CD4-positive, alpha-beta memory T cell (primary cell): ENCODE results near the gene OTOA. TPM values are rescaled to one million over a fixed set of nuclear protein-coding genes. Genes with fewer than 3 reads are reported as not detected.

ENCODE experiments used
- CTCF ChIA-PET: fragments of 350-600 bp; sonication (Branson Sonifier 250); formaldehyde crosslinking; loops from one replicate; lab custom pipeline; 2021; ENCODE audit warnings: inconsistent platforms; ENCODE audit not compliant: partially characterized antibody; lab: Charles Lee
- POLR2A ChIA-PET: fragments of 350-600 bp; sonication (Branson Sonifier 250); formaldehyde crosslinking; loops from one replicate; lab custom pipeline; 2021; ENCODE audit not compliant: partially characterized antibody; lab: Charles Lee
- DNase-seq, 5 donors: peaks; one replicate each; pipeline versions ENCODE4 v3.0.0 to v3.0.0-alpha.2; 2020 to 2022; ENCODE audit warnings: mixed read lengths in 1 of 5
- H3K27ac ChIP-seq: one replicate; pipeline ENCODE4 v1.7.0; 2013; ENCODE audit warnings: low read depth, low read length
- H3K27me3 ChIP-seq: 2 replicates; pipeline ENCODE4 v1.7.0; 2013; ENCODE audit warnings: mild to moderate bottlenecking, low read length, moderate library complexity; ENCODE audit not compliant: insufficient read depth
- H3K36me3 ChIP-seq: 2 replicates; pipeline ENCODE4 v1.7.0; 2013; ENCODE audit warnings: mild to moderate bottlenecking, low read length, moderate library complexity; ENCODE audit not compliant: insufficient read depth
- H3K4me1 ChIP-seq: 2 replicates; pipeline ENCODE4 v1.7.0; 2013; ENCODE audit warnings: mild to moderate bottlenecking, low read length, moderate library complexity; ENCODE audit not compliant: insufficient read depth
- H3K4me3 ChIP-seq, 2 donors: one replicate each; pipeline ENCODE4 v1.7.0; 2013; ENCODE audit warnings: low read length in 2 of 2, mild to moderate bottlenecking in 1 of 2
- H3K9me3 ChIP-seq, 2 donors: one replicate each; pipeline ENCODE4 v1.7.0; 2013; ENCODE audit warnings: low read length in 2 of 2, control low read depth in 1 of 2; ENCODE audit not compliant: control insufficient read depth in 1 of 2
- H3K27ac Mint-ChIP-seq, 7 donors: one replicate each; pipeline ENCODE4 v1.8.0; 2020 to 2021; ENCODE audit warnings: mixed read lengths in 7 of 7, mild to moderate bottlenecking in 6 of 7, inconsistent platforms in 3 of 7, moderate library complexity in 3 of 7
- H3K27me3 Mint-ChIP-seq, 2 donors: one replicate each; pipeline ENCODE4 v1.8.0; 2020 to 2021; ENCODE audit warnings: mixed read lengths in 2 of 2
- H3K36me3 Mint-ChIP-seq, 2 donors: one replicate each; pipeline ENCODE4 v1.8.0; 2020 to 2021; ENCODE audit warnings: mixed read lengths in 2 of 2, inconsistent platforms in 1 of 2, mild to moderate bottlenecking in 1 of 2
- H3K4me1 Mint-ChIP-seq, 4 donors: one replicate each; pipeline ENCODE4 v1.8.0; 2020 to 2021; ENCODE audit warnings: mixed read lengths in 4 of 4, mild to moderate bottlenecking in 1 of 4
- H3K4me3 Mint-ChIP-seq, 8 donors: one replicate each; pipeline ENCODE4 v1.8.0; 2020 to 2021; ENCODE audit warnings: mixed read lengths in 8 of 8, mild to moderate bottlenecking in 7 of 8, moderate library complexity in 6 of 8, inconsistent platforms in 3 of 8
- H3K9me3 Mint-ChIP-seq, 8 donors: one replicate each; pipeline ENCODE4 v1.8.0; 2020 to 2021; ENCODE audit warnings: mixed read lengths in 8 of 8, mild to moderate bottlenecking in 5 of 8, inconsistent platforms in 3 of 8, moderate library complexity in 1 of 8
- intact Hi-C: fragments of 100-400 bp; cut with micrococcal nuclease; formaldehyde crosslinking; loops from one replicate; pipeline ENCODE4 v1.15.1; 2023
- polyA plus RNA-seq, 2 donors: library from polyadenylated mRNA; unstranded; fragments of 300-500 nt; fragmentation: Illumina TruSeq; gene quantifications; one replicate each; pipeline ENCODE4 v1.2.3, GENCODE V29; 2021
- total RNA-seq, 2 experiments: library from RNA; stranded (reverse); gene quantifications; one replicate each; pipeline ENCODE4 v1.2.3, GENCODE V29; 2021

Gene OTOA
- total and polyA plus RNA-seq, 4 experiments from 2014 or later: 0.11 to 0.17 TPM; not detected in 2

DNA sequence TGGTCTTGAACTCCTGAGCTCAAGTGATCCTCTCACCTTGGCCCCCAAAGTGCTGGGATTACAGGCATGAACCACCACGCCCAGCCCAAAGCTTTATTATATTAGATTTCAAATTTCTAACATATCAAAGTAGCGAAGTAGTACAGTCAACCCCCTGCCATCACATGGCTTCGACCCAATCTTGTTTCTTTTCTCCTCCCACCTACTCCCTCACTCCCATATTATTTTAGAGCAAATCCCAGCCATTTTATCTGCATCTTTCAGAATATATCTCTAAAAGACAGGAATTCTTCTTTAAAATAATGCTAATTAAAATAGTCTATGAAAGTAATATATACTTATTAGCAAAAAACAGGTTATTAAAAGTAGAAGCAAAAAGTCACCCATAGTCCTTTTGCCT lies 12.3 kb upstream of the OTOA start:
- POLR2A ChIA-PET: interaction anchor here (1.1 kb wide), 2 partner anchors 10 to 25 kb away, joined by 4 read pairs; no protein-coding TSS in a partner anchor
- no peaks in the 10 kb centered on the region for H3K9me3 Mint-ChIP-seq
- CTCF ChIA-PET: interaction anchor here (0.9 to 4.1 kb wide), 4 partner anchors 10 to 57 kb away, joined by 3 to 21 read pairs (median 5); no protein-coding TSS in a partner anchor
- no peak overlapping the region for H3K4me3 Mint-ChIP-seq
- Histone ChIP-seq H3K4me3 (no peak overlapping the region), H3K27me3 (no peaks in the 10 kb centered on the region), H3K36me3 (peaks cover 16% of the 10 kb centered on the region), H3K9me3 (no peaks in the 10 kb centered on the region), H3K27ac (no peak overlapping the region), H3K4me1 (peaks cover 34% of the 10 kb centered on the region)
- DNase-seq: no peak
- peaks cover 24 to 50% (median 38%) of the 10 kb centered on the region in 4 donors for H3K4me1 Mint-ChIP-seq
- intact Hi-C loops: loop anchor here (10.0 kb wide), 1 partner anchor 153 kb away; no protein-coding TSS in a partner anchor
- peaks cover 3 to 21% of the 10 kb centered on the region in 2 donors for H3K36me3 Mint-ChIP-seq
- peak overlapping the region in 3 of 7 donors; percentile 32 to 91 (median 69) for H3K27ac Mint-ChIP-seq
- H3K27me3 Mint-ChIP-seq: no peaks in the 10 kb centered on the region

DNA sequence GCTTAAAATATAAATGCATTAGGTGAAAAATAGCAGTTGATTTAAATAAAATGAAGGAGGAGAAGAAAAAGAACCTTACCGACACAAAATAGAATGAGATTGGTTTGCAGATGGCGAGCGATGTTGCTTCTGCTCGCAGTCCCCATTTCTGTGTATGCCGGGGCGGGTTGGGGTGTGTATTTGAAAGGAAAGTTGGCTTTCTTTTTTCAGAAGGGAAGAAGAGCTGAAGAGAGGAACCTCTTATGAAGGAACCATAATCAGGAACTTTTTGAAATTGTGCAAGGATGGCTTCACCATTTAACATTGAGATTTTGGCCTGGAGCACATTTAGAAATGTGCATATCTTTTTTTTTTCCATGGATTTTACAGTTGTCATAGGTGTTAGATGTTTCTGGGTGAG lies 11.3 kb upstream of the OTOA start, which contains the start of gene IGSF6:
Gene IGSF6 (minus strand): TSS at position 156 of the 400 bp plus-strand sequence. CDS start 10 bp downstream, at position 146.
- intact Hi-C loops: loop anchor here (10.0 kb wide), 1 partner anchor 152 kb away; no protein-coding TSS in a partner anchor
- CTCF ChIA-PET: interaction anchor here (0.8 to 1.2 kb wide), 2 partner anchors 56 to 68 kb away, joined by 3 to 5 read pairs; no protein-coding TSS in a partner anchor

DNA sequence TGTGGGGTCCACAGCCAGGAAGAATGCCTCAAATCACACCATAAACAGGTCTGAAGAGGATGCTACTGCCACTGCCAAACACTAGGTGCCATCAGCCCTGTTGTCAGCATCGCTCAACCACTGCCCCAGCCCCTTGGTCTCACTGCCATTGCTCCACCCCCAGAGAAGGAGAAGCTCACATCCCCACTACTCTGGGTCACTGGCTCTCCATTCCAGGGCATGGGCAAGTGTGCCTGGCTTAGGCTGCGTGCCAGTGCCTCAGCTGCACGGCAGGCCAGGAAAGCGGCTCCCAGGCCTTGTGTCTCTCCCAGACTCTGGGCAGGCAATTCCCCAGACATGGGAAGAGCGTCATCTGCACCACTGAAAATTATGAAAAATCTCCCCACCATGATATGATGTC lies 10.2 kb upstream of the OTOA start:
- H3K9me3 ChIP-seq: no peaks in the 10 kb centered on the region
- CTCF ChIA-PET: interaction anchor here (0.7 kb wide), 1 partner anchor 55 kb away, joined by 3 read pairs; no protein-coding TSS in a partner anchor
- no peak overlapping the region for H3K27ac Mint-ChIP-seq
- no peaks in the 10 kb centered on the region for H3K27me3 Mint-ChIP-seq
- no peak overlapping the region for H3K4me3 Mint-ChIP-seq
- no peak overlapping the region for H3K27ac ChIP-seq
- peaks cover 8 to 27% of the 10 kb centered on the region in 2 donors for H3K36me3 Mint-ChIP-seq
- no peaks in the 10 kb centered on the region for H3K27me3 ChIP-seq
- peaks cover 16% of the 10 kb centered on the region for H3K36me3 ChIP-seq
- H3K4me1 Mint-ChIP-seq: peaks cover 23 to 48% (median 37%) of the 10 kb centered on the region in 4 donors
- H3K9me3 Mint-ChIP-seq: no peaks in the 10 kb centered on the region
- intact Hi-C loops: loop anchor here (10.0 kb wide), 1 partner anchor 151 kb away; no protein-coding TSS in a partner anchor
- peaks cover 29% of the 10 kb centered on the region for H3K4me1 ChIP-seq
- POLR2A ChIA-PET: interaction anchor here (0.6 to 0.7 kb wide), 2 partner anchors 61 to 152 kb away, joined by 3 read pairs; no protein-coding TSS in a partner anchor
- DNase-seq: no peak
- H3K4me3 ChIP-seq: no peak overlapping the region

More for the DNA sequence above, 11.3 kb upstream of the OTOA start, which contains the start of gene IGSF6:
- Histone ChIP-seq H3K9me3 (no peaks in the 10 kb centered on the region), H3K27ac (no peak within 1 kb of the TSS), H3K4me3 (no peak within 1 kb of the TSS), H3K27me3 (no peaks in the 10 kb centered on the region), H3K4me1 (peaks cover 34% of the 10 kb centered on the region), H3K36me3 (peaks cover 16% of the 10 kb centered on the region)
- H3K9me3 Mint-ChIP-seq: no peaks in the 10 kb centered on the region
- DNase-seq: no peak
- POLR2A ChIA-PET: no interaction called here
- H3K4me1 Mint-ChIP-seq: peaks cover 27 to 50% (median 40%) of the 10 kb centered on the region in 4 donors
- H3K4me3 Mint-ChIP-seq: no peak within 1 kb of the TSS
- H3K27ac Mint-ChIP-seq: peak within 1 kb of the TSS in 4 of 7 donors; percentile 32 to 91 (median 64)
- H3K36me3 Mint-ChIP-seq: peaks cover 8 to 27% of the 10 kb centered on the region in 2 donors
- no peaks in the 10 kb centered on the region for H3K27me3 Mint-ChIP-seq

DNA sequence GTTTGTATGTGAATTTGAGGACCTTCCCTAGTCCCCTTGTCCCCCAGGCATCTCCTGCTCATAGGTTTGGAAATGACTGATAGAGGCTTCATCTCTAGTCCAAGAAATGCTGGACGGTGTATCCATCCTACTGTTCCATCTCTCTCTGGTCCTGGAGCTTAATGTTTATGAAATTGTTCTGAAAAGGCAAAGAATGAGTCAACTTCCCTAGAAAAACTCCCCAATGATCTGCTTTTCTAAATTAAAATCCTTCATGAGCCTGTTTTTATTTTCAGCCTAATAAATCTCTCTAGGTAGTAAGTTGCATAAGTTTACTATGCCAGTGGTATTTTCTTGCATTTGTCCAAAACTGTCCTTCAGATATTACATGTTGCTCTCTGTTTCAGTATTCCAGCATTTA lies 9.3 kb upstream of the OTOA start:
- peak overlapping the region in 4 of 7 donors; percentile 42 to 81 (median 64) for H3K27ac Mint-ChIP-seq
- no peak for DNase-seq
- no peaks in the 10 kb centered on the region for H3K9me3 Mint-ChIP-seq
- H3K4me1 Mint-ChIP-seq: peaks cover 21 to 40% (median 33%) of the 10 kb centered on the region in 4 donors
- no peaks in the 10 kb centered on the region for H3K27me3 Mint-ChIP-seq
- Histone ChIP-seq H3K4me3 (no peak overlapping the region), H3K27me3 (no peaks in the 10 kb centered on the region), H3K27ac (no peak overlapping the region), H3K4me1 (peaks cover 21% of the 10 kb centered on the region), H3K9me3 (no peaks in the 10 kb centered on the region), H3K36me3 (peaks cover 16% of the 10 kb centered on the region)
- peaks cover 8 to 27% of the 10 kb centered on the region in 2 donors for H3K36me3 Mint-ChIP-seq
- ChIA-PET CTCF (interaction anchor here (0.7 to 3.5 kb wide), 3 partner anchors 8 to 56 kb away, joined by 3 to 83 read pairs (median 3); no protein-coding TSS in a partner anchor), POLR2A (interaction anchor here (0.7 kb wide), 1 partner anchor 153 kb away, joined by 3 read pairs; no protein-coding TSS in a partner anchor)
- H3K4me3 Mint-ChIP-seq: no peak overlapping the region
- intact Hi-C loops: loop anchor here (10.0 kb wide), 1 partner anchor 150 kb away; no protein-coding TSS in a partner anchor

- Mint-ChIP-seq H3K9me3 (no peaks in the 10 kb centered on the region), H3K27ac (peak overlapping the region in 2 of 7 donors; percentile 59 to 81), H3K36me3 (peaks cover 8 to 27% of the 10 kb centered on the region in 2 donors), H3K4me1 (peaks cover 23 to 44% (median 33%) of the 10 kb centered on the region in 4 donors), H3K4me3 (no peak overlapping the region), H3K27me3 (no peaks in the 10 kb centered on the region)
- ChIA-PET CTCF (interaction anchor here (1.1 to 3.5 kb wide), 3 partner anchors 8 to 54 kb away, joined by 3 to 83 read pairs (median 5); no protein-coding TSS in a partner anchor), POLR2A (no interaction called here)
- Histone ChIP-seq H3K27ac (no peak overlapping the region), H3K4me1 (peaks cover 21% of the 10 kb centered on the region), H3K36me3 (peaks cover 16% of the 10 kb centered on the region), H3K4me3 (no peak overlapping the region), H3K9me3 (no peaks in the 10 kb centered on the region), H3K27me3 (no peaks in the 10 kb centered on the region)
- intact Hi-C loops: loop anchor here (10.0 kb wide), 1 partner anchor 150 kb away; no protein-coding TSS in a partner anchor
- no peak for DNase-seq
Measured at GRCh38 chr16:21654881-21655280, 8.9 kb upstream of the OTOA start.

- Histone ChIP-seq H3K4me1 (peaks cover 32% of the 10 kb centered on the region), H3K36me3 (peaks cover 16% of the 10 kb centered on the region), H3K27me3 (no peaks in the 10 kb centered on the region), H3K9me3 (no peaks in the 10 kb centered on the region), H3K27ac (no peak overlapping the region), H3K4me3 (no peak overlapping the region)
- ChIA-PET CTCF (interaction anchor here (0.7 to 3.6 kb wide), 38 partner anchors 10 to 531 kb away, joined by 3 to 161 read pairs (median 4); no protein-coding TSS in a partner anchor), POLR2A (interaction anchor here (0.7 to 2.1 kb wide), 7 partner anchors 8 to 52 kb away, joined by 3 to 19 read pairs (median 6); no protein-coding TSS in a partner anchor)
- peak; percentile 60 to 69 (median 66) for DNase-seq
- intact Hi-C loops: loop anchor here (1.0 to 10.0 kb wide), 2 partner anchors 51 to 148 kb away; no protein-coding TSS in a partner anchor
- peaks cover 31 to 50% (median 40%) of the 10 kb centered on the region in 4 donors for H3K4me1 Mint-ChIP-seq
- H3K36me3 Mint-ChIP-seq: peaks cover 8 to 27% of the 10 kb centered on the region in 2 donors
- no peaks in the 10 kb centered on the region for H3K27me3 Mint-ChIP-seq
- H3K9me3 Mint-ChIP-seq: no peaks in the 10 kb centered on the region
- peak overlapping the region in 5 of 8 donors; percentile 32 to 59 (median 49) for H3K4me3 Mint-ChIP-seq
- H3K27ac Mint-ChIP-seq: peak overlapping the region in 6 of 7 donors; percentile 1 to 86 (median 75)
Measured at GRCh38 chr16:21656795-21657768, 6.7 kb upstream of the OTOA start.
